TTC549 (cell line): ENCODE measurements around the gene DBET.
"Not testable (repeated sequence)": the region's sequence is repeated elsewhere in the genome, so short reads cannot be mapped to it uniquely, and the experiment has no call there.

Source experiments
- FAIRE-seq: peaks from 2 replicates; lab custom pipeline; 2012; peaks lifted over from hg19 to GRCh38; lab: Jason Lieb, UNC

Gene DBET

DNA sequence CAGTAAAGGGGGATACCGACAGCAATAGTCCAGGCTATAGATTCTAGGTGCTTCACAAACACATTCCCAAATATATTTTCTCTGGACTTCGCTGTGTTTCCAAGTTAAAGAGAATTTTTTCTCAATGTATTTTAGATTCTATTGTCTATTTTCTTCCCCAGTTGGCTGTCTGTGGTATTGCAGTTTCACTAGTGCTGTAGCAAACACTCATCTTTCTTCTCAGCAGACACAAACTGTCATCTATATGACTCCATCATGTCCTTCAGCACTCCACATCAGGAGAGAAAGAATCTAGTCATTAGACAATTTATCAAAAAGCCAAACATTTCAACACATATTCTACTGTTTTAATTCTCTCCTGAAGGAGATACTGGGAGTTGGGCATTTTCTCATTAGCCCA is at the start of gene DBET:
DBET (plus strand) TSS at position 161 of the 400 bp plus-strand sequence.
- FAIRE-seq: not testable (repeated sequence)

DNA sequence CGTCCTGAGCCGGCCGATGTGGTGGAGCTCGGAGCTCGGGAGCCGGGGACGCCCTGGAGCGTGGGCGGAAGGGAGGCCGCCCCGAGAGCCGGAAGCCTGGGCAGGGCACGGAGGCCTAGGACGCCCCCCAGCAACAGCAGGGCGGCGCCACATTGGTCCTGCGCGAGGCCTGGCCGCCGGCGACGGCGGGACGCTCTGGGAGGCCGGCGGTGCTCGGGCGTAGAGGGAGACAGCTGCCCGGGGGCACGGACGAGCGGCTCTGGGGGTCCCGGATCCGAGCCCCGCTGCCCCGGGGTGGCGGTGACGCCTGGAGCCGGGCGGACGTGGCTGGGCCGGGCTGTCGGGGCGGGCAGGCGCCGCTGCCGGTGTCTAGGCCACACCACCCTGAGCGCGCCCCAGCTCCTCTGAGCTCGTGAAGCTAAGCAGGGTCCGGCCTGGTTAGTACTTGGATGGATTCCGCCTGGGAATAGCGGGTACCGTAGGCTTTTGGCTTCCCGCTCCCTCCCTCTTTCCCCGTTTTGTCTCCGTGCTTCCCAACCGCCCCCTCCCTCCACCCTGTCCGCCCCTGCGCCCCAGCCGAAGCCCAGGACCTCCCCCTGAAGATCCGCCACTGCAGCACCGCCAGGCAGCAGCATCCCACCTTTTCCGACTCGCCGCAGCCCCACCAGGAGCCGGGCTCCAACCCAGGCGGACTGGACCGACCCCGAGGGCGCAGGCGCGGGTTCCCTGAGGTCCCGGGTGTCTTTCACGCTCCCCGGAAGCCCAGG is 49.3 kb upstream of the DBET start:
- no peak for FAIRE-seq

- no peak for FAIRE-seq
Observed at GRCh38 chr4:190015538-190016368, 48.5 kb upstream of the DBET start.

- FAIRE-seq: no peak
Observed at GRCh38 chr4:190016369-190017289, 47.7 kb upstream of the DBET start.

DNA sequence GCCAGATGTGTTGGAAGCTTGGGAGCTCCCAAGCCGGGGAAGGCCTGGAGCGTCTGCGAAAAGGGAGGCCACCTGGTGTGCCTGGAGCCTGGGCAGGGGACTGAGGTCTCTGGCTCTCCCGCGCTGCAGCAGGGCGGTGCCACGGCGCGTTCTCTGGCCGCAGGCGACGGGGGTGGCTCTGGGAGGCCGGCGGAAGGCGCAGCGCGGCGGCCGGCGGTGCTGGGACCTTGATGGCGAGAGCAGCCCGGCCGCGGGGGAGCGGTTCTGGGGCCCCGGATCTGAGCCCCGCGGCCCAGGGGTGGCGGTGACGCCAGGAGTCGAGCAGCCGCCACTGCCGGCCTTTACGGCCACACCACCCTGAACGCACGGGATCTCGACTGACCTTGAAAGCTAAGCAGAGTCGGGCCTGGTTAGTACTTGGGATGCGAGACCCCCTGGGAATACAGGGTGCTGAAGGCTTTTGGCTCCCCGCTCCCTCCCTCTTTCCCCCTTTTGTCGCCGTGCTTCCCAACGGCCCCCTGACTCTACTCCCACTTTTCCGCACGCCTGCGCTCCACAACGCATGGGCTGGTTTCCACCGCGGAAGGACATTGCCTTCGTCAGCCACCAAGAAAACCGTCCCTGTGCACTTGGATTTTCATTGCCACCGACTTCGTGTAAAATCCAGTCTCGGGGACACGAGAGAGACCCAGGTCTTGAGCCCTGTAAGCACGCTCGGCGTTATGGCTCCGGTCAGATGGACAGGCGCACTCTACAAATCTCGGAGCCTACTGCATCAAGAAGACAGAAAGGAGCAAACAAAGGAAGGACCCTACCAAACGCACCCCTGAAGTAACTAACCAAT is 46.7 kb upstream of the DBET start:
- no peak for FAIRE-seq

GRCh38 chr4:190018201-190018920 is 45.9 kb upstream of the DBET start:
- no peak for FAIRE-seq

GRCh38 chr4:190019023-190019858 is 45.1 kb upstream of the DBET start:
- FAIRE-seq: no peak

DNA sequence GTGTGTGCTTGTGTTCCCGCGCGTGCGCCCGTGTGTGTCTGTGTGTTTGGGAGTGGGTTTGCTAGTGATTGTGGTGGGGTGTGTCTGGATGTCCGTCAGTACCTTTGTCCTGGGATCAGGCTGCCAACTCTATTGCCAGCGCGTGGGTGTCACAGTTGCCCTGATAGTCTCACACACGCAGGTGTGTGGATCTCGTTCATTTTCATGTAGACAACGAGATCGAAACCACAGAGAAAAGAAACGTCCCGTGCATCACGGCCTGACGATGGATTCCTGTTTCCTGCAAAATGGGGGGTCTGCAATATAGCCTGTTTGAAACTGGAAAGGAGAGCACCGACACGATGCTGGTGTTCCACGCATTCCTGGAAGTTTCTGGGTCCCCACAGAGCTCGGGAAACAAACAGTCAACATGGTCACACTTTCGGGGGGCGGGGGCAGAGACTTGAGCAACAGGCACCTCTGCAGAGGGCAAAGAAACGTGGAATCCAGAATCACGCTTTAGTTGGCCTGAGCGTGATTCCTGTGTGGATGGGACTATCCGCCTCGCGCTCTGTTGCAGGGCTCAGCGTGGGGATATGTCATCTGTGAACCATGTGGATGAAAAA is 44.3 kb upstream of the DBET start:
- FAIRE-seq: not testable (repeated sequence)

- no peak for FAIRE-seq
Observed at GRCh38 chr4:190020790-190021717, 43.2 kb upstream of the DBET start.

DNA sequence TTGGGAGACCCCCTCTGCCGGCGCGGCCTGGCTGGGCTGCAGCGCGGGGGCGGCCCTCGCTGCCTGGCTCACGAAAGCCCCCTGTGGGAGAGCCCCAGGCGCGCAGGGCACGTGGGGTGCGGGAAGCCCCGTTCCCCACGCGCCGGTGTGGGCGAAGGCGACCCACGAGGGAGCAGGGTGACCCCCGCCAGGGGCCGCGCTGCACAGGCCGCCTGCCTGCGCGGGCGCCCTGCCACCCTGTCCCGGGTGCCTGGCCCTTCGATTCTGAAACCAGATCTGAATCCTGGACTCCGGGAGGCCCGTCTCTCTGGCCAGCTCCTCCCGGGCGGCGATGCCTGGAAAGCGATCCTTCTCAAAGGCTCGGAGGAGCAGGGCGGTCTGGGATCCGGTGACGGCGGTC is 42.3 kb upstream of the DBET start:
- not testable (repeated sequence) for FAIRE-seq

GRCh38 chr4:190022614-190023281 is 41.6 kb upstream of the DBET start:
- not testable (repeated sequence) for FAIRE-seq

DNA sequence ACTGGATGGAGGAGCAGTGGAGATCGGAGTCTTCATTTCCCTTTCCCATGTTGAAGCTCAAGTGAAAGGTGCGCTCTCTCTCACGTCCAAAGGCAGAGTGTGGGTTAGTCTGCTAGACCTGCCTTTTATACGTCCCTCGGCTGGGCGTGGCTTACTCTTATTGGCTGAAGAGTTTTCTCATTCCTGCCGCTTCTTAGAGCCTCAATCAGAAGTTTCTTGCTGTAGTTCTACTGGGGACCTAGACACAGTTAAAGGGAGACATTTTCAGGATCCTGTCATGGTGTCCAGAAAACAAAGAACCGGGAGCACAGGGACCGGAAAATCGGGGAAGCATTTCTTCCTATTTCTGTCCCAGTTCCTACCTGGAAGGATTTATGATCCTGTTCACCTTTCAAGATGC is 37.1 kb upstream of the DBET start, which contains the start of gene FRG2:
FRG2 (minus strand) TSS at position 101 of the 400 bp plus-strand sequence; CDS start at position 49, 52 bp downstream.
- FAIRE-seq: not testable (repeated sequence)

- FAIRE-seq: not testable (repeated sequence)
Observed at GRCh38 chr4:190031264-190031663, 33.0 kb upstream of the DBET start.

DNA sequence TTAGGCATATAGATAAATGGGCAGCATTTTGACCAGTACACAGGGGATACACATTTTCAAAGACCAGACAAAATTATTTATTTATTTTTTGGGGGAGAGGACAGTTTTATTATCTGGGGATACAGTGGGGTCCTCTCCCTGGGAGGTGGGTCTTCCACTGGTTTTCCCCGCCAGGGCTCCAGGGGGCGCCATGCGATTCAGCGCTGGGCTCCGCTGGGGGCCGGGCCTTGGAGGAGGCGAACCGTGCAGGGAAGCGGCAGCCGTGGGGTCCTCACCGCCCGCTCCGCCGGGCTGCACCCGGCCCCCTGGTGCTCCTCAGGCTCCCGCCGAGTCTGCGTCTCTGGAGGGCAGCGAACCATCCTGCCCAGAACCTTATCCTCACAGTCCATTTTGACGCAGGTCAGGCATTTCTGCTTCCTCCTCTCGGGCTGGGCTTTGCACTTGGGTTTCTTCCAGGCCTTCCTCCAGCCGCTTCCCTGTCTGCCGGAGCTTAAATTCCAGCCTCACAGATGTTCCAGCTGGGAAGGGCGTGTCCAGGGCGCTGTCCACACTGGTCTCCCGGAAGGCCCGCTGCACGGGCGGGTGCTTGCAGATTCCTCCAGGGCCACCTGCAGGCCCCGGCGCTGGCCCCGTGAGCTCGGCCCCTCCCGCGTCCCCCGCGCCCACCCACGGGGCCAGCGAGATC is 26.5 kb upstream of the DBET start:
- FAIRE-seq: not testable (repeated sequence)

- FAIRE-seq: not testable (repeated sequence)
Observed at GRCh38 chr4:190040873-190041272, 23.4 kb upstream of the DBET start.

DNA sequence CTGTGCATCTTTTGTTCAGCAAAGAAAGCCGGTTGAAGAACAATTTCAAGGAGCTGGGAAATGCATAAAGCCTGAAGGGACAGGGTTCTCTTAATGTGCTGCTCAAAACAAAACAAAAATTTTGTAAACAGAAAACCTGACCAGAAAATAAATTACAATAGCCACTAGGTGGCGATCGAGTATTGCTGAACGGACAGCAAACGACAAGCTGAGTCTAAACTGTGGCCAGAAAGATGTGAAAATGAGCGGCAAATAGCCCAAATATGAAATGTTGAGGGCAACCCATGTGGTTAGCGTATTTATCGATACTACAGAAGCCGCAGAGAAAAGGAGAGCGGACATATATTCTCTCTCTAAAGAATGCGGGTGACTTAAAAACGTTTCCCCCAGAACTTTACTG is 16.7 kb upstream of the DBET start:
- FAIRE-seq: not testable (repeated sequence)
